Stimulated activated CD8-positive, alpha-beta memory T cell treated with anti-CD3 and anti-CD28 coated beads, Interleukin-7, amount 100 ng/mL, for 48 hours (primary cell): ENCODE results near the gene SLC9A3.

Experiments
- DNase-seq, 2 donors: peaks; one replicate each; pipeline ENCODE4 v3.0.0-alpha.2; 2020; ENCODE audit warnings: low read depth in 1 of 2; ENCODE audit errors: extremely low read depth in 1 of 2

Gene SLC9A3

GRCh38 chr5:539469-540070 is 15.3 kb upstream of the SLC9A3 start:
- no peak for DNase-seq

GRCh38 chr5:538801-539468 is 14.7 kb upstream of the SLC9A3 start:
- no peak for DNase-seq

GRCh38 chr5:538271-538771 is 14.1 kb upstream of the SLC9A3 start:
- no peak for DNase-seq

GRCh38 chr5:537621-538071 is 13.4 kb upstream of the SLC9A3 start:
- no peak for DNase-seq

GRCh38 chr5:537098-537497 is 12.8 kb upstream of the SLC9A3 start:
- DNase-seq: no peak

- no peak for DNase-seq
Measured at GRCh38 chr5:535846-536698, 11.8 kb upstream of the SLC9A3 start.

DNA sequence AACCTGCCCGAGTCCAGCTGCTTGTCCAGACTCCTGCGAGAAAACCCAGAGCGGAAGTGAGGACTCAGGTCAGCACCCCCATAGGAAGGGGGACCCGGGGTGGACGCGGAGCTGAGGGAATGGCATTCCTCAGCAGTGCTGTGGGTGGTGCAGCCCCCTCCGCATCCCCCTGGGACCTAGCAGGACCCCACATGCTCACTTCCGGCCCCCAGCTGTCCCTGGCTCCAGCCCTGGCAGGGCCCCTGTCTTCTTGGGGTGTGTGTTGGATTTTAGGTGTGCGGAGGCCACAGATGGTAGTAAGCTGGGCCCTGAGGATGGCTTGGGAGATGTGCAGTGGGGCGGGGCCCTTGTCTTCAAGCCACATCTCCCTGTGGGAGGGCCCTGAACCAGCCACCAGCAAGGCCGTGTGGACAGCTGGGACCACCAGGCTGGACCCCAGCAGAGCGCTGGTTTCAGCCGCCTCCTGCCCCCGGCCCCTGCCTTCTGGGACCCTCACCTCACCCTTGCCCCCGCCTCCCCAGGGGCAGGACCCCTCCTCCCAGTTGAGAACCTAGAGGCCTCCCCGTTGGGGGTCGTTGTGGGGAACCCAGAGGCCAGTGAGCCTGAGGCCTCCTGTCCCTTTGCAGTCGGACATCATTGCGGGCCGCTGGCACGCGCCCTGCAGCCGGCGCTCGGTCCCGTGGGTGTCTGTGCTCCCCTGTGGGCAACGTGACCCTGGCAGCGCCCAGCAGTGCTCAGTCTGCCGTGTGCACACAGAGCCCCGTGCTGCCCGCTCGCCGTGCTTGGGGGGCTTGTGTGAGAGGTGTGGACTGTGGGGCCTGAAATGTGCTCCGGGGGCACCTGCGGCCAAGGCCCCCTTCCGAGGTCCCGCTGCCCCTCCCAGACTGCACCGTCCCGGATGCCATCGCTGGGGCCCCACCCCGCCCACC is 10.8 kb upstream of the SLC9A3 start:
- no peak for DNase-seq

DNA sequence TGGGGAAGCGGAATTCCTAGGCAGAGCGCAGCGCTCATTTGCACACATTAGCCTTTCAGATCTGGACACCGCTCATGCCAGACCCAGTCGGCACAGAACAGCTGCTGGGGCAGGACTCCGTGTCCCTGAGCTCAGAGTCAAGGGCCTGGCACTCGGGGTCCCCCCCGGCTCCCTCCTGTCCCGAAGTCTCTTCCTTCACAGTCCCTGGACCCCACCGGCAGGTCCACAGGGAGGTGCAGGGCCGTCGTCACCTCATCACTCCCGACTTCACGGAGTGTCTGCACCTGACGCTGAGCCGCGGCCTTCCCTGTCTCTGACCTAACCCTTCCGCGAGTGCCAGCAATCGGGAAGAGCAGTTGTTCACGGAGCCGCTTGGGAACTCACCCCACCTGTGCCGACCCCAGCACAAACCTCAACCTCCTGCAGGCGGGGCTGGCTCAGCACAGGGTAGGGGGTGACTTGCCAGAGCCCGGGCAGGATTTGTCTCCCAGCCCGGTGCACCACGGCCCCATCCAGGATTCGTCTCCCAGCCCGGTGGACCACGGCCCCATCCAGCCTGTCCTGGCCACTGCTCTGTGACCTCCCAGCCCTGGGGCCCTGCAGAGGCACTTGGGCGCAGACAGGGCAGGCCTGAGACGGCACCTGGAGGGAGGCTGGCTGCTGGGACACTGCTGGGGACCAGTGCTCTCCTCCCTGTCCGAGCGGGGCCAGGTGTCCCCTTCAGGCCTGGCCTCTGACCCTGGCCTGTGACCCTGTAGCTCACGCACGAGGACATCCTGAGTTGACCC is 9.9 kb upstream of the SLC9A3 start:
- DNase-seq: no peak

GRCh38 chr5:533243-533954 is 9.2 kb upstream of the SLC9A3 start:
- DNase-seq: no peak

- DNase-seq: no peak
Measured at GRCh38 chr5:532521-533242, 8.4 kb upstream of the SLC9A3 start.

- DNase-seq: no peak
Measured at GRCh38 chr5:531749-532315, 7.6 kb upstream of the SLC9A3 start.

GRCh38 chr5:531101-531748 is 7.0 kb upstream of the SLC9A3 start:
- no peak for DNase-seq

DNA sequence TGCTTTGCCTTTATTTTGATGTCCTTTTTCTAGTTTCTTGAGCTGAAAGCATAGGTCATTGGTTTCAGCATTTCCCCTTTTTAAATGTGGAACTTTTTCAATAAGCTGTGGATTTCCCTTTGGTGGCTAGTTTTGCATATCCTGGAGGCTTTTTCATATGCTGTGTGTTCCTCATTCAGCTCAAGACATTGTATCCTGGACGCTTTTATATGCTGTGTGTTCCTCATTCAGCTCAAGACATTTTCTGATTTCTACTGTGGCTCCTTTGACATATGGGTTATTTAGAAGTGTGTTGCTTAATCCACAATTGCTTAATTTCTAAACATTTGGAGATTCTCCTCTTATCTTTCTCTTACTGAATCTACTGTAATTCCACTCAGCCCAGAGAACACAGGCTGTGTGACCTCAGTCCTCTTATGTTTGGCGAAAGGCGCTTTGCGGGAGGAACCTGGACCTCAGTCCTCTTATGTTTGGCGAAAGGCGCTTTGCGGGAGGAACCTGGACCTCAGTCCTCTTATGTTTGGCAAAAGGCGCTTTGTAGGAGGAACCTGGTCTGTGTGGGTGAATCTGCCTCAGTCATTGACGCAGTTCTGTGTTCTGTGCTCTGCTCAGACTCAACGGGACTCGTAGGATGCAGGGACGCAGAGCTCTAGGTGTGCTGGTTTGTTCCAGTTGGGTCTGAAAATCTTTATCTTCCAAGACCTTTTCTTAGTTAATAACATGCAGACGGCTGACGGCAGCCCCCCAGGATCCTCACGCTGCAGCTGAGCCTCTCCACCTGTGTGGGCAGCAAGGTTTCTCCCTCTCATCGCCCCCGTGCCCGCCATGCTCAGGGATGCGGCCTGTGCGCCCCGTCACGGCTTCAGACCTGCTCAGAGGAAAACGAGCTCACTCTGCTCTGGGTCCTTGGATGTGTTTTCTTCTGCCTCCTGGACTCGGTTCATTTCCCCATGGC is 6.0 kb upstream of the SLC9A3 start:
- DNase-seq: no peak

- no peak for DNase-seq
Measured at GRCh38 chr5:528629-529511, 4.6 kb upstream of the SLC9A3 start.
